Activated T-cell treated with anti-CD3 and anti-CD28 coated beads, Interleukin-2, amount 50 U/mL, for 24 hours (primary cell): ENCODE data around the gene CD19.

Experiments used
- DNase-seq: peaks from one replicate; pipeline ENCODE4 v3.0.0-alpha.2; 2020
- H3K27ac Mint-ChIP-seq: 2 replicates; pipeline ENCODE4 v1.8.0; 2020; ENCODE audit warnings: mild to moderate bottlenecking, mixed read lengths
- H3K27me3 Mint-ChIP-seq: 2 replicates; pipeline ENCODE4 v1.8.0; 2020; ENCODE audit warnings: mixed read lengths
- H3K36me3 Mint-ChIP-seq: 2 replicates; pipeline ENCODE4 v1.8.0; 2020; ENCODE audit warnings: low read depth, mixed read lengths
- H3K4me1 Mint-ChIP-seq: 2 replicates; pipeline ENCODE4 v1.8.0; 2020; ENCODE audit warnings: low read depth, mixed read lengths
- H3K4me3 Mint-ChIP-seq: 2 replicates; pipeline ENCODE4 v1.8.0; 2020; ENCODE audit warnings: mild to moderate bottlenecking, moderate library complexity, mixed read lengths
- H3K9me3 Mint-ChIP-seq: 2 replicates; pipeline ENCODE4 v1.8.0; 2020; ENCODE audit warnings: mixed read lengths

CD19 gene

GRCh38 chr16:28987170-28987853, 55.5 kb downstream of the CD19 start:
- no peak for DNase-seq
- peak overlapping the region; percentile 97 for H3K27ac Mint-ChIP-seq
- H3K4me1 Mint-ChIP-seq, result peaks cover 70% of the 10 kb centered on the region
- H3K4me3 Mint-ChIP-seq, result peak overlapping the region; percentile 99
- H3K9me3 Mint-ChIP-seq, result peaks cover 3% of the 10 kb centered on the region
- peaks cover 93% of the 10 kb centered on the region for H3K36me3 Mint-ChIP-seq
- H3K27me3 Mint-ChIP-seq, result no peaks in the 10 kb centered on the region
